H1 (cell line): ENCODE data around the gene SVIP. TPM values are rescaled to one million over a fixed set of nuclear protein-coding genes. Genes with fewer than 3 reads are reported as not detected.

Experiments used
- CHD7 ChIP-seq: fragments of 300-600 bp; sonication (generic); IDR thresholded peaks from 2 replicates; pipeline ENCODE4 v1.7.1; 2012; ENCODE audit warnings: low read length, moderate library complexity, mild to moderate bottlenecking, inconsistent platforms; ENCODE audit not compliant: insufficient replicate concordance
- EP300 ChIP-seq, 2 experiments: IDR thresholded peaks; 1 replicate in 1 of 2; 2 replicates in 1 of 2; pipeline ENCODE4 v1.6.1; 2011 to 2012; ENCODE audit warnings: low read depth in 2 of 2, low read length in 2 of 2, mild to moderate bottlenecking in 2 of 2, borderline replicate concordance in 1 of 2, inconsistent platforms in 1 of 2, moderate library complexity in 1 of 2
- EZH2 ChIP-seq: fragments of 200-600 bp; sonication (generic); IDR thresholded peaks from 2 replicates; pipeline ENCODE4 v1.7.1; 2012; ENCODE audit warnings: low read depth, mild to moderate bottlenecking, moderate library complexity, low read length, inconsistent platforms; ENCODE audit not compliant: severe bottlenecking
- FOSL1 ChIP-seq: IDR thresholded peaks from 2 replicates; pipeline ENCODE4 v1.6.1; 2011; ENCODE audit warnings: mild to moderate bottlenecking, low read depth, low read length, moderate library complexity; ENCODE audit not compliant: insufficient read depth
- GTF2F1 ChIP-seq: IDR thresholded peaks from 2 replicates; pipeline ENCODE4 v1.6.1; 2012; ENCODE audit warnings: low read depth, low read length, improper control_type of control experiment, borderline replicate concordance
- RAD21 ChIP-seq, 2 experiments: IDR thresholded peaks in 1 of 2; conservative IDR thresholded peaks in 1 of 2; 2 replicates each; pipeline ENCODE4 v1.6.1; 2011; ENCODE audit warnings: low read depth in 2 of 2, low read length in 2 of 2, improper control_type of control experiment in 1 of 2, inconsistent platforms in 1 of 2, mild to moderate bottlenecking in 1 of 2, moderate library complexity in 1 of 2
- SAP30 ChIP-seq: fragments of 300-600 bp; sonication (generic); IDR thresholded peaks from 2 replicates; pipeline ENCODE4 v1.7.1; 2012; ENCODE audit warnings: low read length, moderate library complexity, mild to moderate bottlenecking, inconsistent platforms; ENCODE audit not compliant: insufficient read depth, insufficient replicate concordance
- SIX5 ChIP-seq: IDR thresholded peaks from 2 replicates; pipeline ENCODE4 v1.6.1; 2011; ENCODE audit warnings: mild to moderate bottlenecking, low read depth, low read length
- TBP ChIP-seq: IDR thresholded peaks from 2 replicates; pipeline ENCODE4 v1.6.1; 2011; ENCODE audit warnings: low read depth, low read length, improper control_type of control experiment
- polyA plus RNA-seq, 7 experiments: library from polyadenylated mRNA; depleted of rRNA in 3 of 7; stranded (reverse) in 5 of 7; unstranded in 2 of 7; fragments of >200 nt in 5 of 7; fragments of 200-250 nt in 2 of 7; gene quantifications; 1 replicate in 5 of 7; 2 replicates in 1 of 7; 4 replicates in 1 of 7; pipeline versions ENCODE4 v1.2.1 to v1.2.3, GENCODE V29; 2011 to 2013; ENCODE audit warnings: missing spikeins in 2 of 7, mixed read lengths in 2 of 7
- total RNA-seq: library from RNA; stranded (reverse); fragmentation: NEBNext Ultra II Directional; extraction: Animal tissue kit (Norgen Biotek cat#: 25700); gene quantifications from 2 replicates; pipeline ENCODE4 v1.2.1, GENCODE V29; 2021

SVIP gene
- total and polyA plus RNA-seq, 2 of the 8 experiments (the other 6 are each of a cell fraction or from before 2014, with no cell fraction given), result 1.2 to 11.4 TPM

DNA sequence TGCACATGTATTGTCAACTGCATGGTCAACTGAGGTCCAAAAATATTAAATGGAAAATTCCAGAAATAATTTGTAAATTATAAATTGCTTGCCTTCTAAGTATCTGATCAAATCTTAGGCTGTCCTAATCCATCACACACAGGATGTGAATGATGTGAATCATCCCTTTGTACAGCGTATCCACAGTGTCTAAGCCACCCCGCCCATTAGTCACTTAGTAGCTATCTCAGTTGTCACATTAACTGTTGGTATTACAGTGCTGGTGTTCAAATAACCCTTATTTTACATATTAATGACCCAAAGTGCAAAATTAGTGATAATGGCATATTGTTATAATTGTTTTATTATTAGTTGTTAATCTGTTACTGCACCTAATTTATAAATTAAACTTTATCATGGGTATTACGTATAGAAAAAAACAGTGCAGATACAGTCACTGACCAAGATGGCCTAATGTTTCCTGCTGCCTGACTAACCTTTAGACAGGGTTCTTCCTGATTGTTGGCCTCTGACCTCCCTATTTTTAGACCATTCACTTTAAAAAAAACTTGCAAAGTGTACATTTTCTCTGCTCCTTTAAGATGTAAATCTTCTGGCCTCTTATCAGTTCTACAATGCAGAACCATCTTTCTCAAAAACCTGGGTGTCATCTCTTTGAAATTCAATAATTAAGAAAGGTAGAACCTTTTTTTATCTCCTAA, 2.9 kb upstream of the SVIP start (continued):
- TF ChIP-seq CHD7, result no peak
- no peak for TF ChIP-seq EP300 (IDR thresholded peaks at IDR 0.05; ENCODE audit: borderline replicate concordance in 1 of 2, low read depth in 2 of 2, low read length in 2 of 2)
- TF ChIP-seq GTF2F1, result no peak
- no peak for TF ChIP-seq TBP
- no peak for TF ChIP-seq SAP30
- TF ChIP-seq SIX5, result no peak
- TF ChIP-seq FOSL1, result no peak
- no peak for TF ChIP-seq EZH2
- no peak for TF ChIP-seq RAD21 (IDR thresholded peaks at IDR 0.05 in 1 of 2, conservative IDR thresholded peaks at IDR 0.05 in 1 of 2; ENCODE audit: low read depth in 2 of 2, low read length in 2 of 2)
